HG02884 (cell line): Measurements from ENCODE around the gene PNMT.
"Not testable (repeated sequence)": the region's sequence is repeated elsewhere in the genome, so short reads cannot be mapped to it uniquely, and the experiment has no call there.

ENCODE experiments used
- ATAC-seq: cut with Tn5 transposase; IDR thresholded peaks from one replicate; pipeline ENCODE4 v1.9.1; 2021; ENCODE audit warnings: mild to moderate bottlenecking, moderate library complexity; ENCODE audit not compliant: unreplicated experiment

Gene PNMT

DNA sequence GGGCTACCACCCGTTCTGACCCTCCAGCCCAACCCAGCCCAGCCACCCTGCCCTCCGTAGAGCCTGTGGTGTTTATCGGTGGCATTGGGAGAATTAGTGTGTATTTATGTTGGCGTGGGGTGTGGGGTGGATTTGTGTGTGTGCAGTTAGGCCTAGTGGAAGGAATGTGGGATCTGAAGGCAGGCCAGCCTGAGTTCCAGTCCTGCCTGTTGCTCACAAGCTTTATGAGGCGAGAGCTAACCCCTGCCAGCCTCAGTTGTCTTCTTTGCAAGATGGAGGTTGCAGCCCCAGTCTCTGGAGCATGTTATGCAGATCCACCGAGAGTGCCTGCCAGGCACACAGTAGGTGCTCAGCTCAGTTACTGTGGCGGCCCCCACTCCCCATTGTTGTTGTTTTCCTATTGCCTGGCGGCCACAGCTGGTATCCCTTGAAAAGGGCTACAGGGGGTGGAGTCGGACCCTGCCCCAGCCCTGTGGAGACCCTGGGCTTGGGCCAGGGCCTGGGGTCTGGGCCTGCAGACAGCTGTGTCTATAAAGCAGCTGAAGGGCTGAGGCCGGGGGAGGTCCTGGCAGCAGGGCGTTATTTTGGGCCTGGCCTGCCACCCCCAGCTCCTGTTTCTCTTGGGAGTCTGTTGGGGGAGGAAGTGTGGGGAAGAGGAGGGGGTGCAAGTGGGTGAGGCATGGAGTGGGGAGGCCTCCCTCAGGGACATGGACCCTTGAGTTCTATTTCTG, 36.7 kb downstream of the PNMT start:
- ATAC-seq: no peak

- no peak for ATAC-seq
These were observed 37.6 kb downstream of the PNMT start for GRCh38 chr17:39705786-39706348.

DNA sequence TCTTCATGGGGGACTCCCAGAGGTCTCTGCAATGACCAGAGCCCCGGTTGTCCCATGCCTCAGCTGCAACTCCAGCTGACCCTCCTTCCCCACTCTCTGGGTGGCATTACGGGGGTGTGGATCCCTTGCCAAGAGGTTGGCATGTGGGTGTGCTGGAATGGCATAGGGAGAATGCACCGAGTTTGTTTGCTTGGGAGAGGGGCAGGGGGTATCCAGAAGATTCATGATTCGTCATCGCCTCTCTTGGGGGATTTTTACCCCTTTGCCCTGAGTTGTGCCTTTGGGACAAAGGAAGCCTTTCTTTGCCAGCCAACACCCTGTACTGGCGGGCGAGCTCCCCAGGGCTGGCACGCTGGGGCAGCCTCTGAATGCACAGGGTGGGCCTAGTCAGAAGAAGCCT, 38.1 kb downstream of the PNMT start:
- ATAC-seq: no peak

DNA sequence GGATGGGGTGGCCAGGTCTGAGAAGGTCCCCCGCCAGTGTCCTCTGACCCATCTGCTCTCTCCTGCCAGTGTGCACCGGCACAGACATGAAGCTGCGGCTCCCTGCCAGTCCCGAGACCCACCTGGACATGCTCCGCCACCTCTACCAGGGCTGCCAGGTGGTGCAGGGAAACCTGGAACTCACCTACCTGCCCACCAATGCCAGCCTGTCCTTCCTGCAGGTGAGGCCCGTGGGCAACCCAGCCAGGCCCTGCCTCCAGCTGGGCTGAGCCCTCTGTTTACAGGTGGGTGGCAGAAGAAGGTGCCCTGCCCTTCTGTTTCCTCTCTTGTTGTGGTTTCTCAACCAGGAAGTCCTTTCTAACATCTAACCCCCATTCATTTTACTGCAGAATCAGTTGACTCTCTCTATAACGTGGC, 38.7 kb downstream of the PNMT start:
- ATAC-seq: no peak

- no peak for ATAC-seq
These were observed 41.2 kb downstream of the PNMT start for GRCh38 chr17:39709319-39709997.

GRCh38 chr17:39709998-39710964, 42.0 kb downstream of the PNMT start:
- no peak for ATAC-seq

DNA sequence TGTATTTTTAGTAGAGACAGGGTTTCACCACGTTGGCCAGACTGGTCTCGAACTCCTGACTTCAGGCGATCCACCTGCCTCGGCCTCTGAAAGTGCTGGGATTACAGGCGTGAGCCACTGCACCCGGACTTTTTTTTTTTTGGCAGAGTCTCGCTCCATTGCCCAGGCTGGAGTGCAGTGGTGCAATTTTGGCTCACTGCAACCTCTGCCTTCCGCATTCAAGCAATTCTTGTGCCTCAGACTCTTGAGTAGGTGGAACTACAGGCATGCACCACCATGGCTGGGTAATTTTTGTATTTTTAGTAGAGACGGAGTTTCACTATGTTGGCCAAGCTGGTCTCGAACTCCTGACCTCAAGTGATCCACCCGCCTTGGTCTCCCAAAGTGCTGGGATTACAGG, 42.8 kb downstream of the PNMT start:
- not testable (repeated sequence) for ATAC-seq

GRCh38 chr17:39711851-39712250, 43.6 kb downstream of the PNMT start:
- no peak for ATAC-seq

DNA sequence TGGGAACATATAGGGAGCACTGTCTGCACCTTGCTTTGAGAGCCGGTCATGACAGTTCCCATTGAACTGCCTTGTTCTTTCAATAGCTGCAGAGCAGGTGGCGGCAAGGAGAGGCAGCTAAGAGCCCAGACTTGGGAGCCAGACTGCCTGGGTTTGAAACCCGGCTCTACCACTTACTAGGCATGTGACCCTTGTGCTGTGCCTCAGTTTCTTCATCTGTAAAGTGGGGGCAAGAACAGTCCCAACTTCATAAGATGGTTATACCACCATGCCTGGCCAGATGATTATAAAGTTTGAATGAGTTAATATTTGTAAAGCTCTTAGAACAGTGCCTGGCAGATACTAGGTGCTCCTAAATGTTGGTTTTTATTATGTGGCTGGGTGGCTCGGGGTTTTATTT, 46.0 kb downstream of the PNMT start:
- no peak for ATAC-seq

DNA sequence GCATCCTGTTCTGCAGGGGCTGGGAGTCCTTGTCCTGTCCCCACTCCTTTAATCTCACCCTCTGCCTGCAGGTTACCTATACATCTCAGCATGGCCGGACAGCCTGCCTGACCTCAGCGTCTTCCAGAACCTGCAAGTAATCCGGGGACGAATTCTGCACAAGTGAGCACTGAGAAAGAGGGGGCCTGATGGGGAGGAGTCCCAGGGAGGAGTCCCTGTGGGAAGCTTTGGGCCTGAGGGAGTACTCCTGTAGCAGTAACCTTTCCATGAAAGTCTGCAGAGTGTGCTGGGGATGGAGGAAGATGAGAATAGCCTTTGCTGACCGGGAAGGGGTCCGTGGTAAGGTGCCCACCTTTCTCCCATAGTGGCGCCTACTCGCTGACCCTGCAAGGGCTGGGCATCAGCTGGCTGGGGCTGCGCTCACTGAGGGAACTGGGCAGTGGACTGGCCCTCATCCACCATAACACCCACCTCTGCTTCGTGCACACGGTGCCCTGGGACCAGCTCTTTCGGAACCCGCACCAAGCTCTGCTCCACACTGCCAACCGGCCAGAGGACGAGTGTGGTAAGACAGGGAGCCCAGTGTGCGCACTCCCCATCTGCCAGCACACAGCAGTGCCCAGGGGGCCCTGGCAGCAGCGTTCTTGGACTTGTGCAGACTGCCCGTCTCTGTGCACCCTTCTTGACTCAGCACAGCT, 47.3 kb downstream of the PNMT start:
- ATAC-seq: no peak

GRCh38 chr17:39716073-39716818, 48.0 kb downstream of the PNMT start:
- no peak for ATAC-seq

DNA sequence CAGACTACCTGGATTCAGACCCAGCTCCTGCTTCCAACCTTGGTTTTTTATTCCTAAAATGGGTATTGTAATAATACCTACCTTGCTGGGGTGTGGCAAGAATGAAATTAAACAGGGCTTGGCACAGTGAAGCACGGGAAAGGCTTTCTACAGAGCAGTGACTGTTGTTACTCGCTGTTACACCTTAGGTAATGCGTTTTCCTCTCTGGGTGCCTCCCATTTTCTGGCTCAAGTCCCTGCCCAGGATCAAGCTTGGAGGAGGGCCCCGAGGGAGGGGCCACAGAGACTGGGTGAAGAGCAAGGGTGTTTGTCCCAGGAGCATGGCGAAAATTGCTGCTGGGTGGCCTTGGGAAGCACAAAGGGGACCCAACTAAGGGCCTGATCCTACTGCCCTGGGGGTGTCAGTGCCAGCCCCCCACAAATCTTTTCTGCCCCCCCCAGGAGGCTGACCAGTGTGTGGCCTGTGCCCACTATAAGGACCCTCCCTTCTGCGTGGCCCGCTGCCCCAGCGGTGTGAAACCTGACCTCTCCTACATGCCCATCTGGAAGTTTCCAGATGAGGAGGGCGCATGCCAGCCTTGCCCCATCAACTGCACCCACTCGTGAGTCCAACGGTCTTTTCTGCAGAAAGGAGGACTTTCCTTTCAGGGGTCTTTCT, 48.8 kb downstream of the PNMT start:
- no peak for ATAC-seq

GRCh38 chr17:39717660-39718059, 49.4 kb downstream of the PNMT start:
- ATAC-seq: no peak

DNA sequence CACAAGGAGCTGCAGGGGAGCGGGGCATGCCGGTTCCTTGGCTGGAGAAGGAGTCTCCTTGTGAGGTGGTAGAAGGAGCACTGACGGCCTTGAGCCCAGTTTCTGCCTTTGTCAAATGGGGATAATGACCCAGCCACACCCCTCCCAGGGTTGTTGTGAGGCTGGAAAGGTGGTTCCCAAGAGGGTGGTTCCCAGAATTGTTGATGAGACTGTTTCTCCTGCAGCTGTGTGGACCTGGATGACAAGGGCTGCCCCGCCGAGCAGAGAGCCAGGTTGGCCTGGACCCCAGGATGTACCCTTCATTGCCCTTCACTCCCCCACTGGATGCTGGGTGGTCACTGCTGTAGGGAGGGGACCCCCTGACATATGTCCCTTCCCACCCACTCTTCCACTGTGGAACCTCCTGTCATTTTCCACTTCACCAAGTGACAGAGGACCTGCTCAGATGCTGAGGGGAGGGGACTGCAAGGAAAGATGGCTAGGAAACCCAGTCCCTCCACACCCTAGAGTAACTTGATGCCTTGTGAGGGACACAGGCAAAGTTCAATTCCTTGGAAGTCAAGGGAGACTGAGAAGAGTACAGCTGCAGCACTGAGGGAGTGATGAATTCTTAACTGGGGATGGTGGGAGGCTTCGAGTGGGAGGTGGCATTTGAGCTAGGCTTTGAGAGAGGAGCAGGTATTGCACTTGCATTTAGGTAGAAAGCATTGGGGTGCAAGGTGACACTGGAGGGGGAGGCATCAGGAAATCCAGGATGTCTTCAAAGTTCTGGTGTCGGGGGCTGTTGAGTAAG, 51.5 kb downstream of the PNMT start:
- ATAC-seq: no peak
